T-cell (primary cell): ENCODE measurements around the gene CNTN5. TPM values are rescaled to one million over a fixed set of nuclear protein-coding genes. Genes with fewer than 3 reads are reported as not detected.

Source experiments
- ATAC-seq, 4 experiments: fragments of 200-7000 bp in 3 of 4; fragments of 150-1000 bp in 1 of 4; cut with Tn5 transposase; replicated peaks in 1 of 4; 1 replicate in 3 of 4; 2 replicates in 1 of 4; pipeline ENCODE4 v1.10.0; 2021; ENCODE audit warnings: moderate library complexity in 3 of 4, mild to moderate bottlenecking in 2 of 4, moderate number of reproducible peaks in 1 of 4
- CTCF ChIA-PET, 2 donors: fragments of 300-600 bp; sonication (Branson Sonifier 250); formaldehyde crosslinking; loops; one replicate each; lab custom pipeline; 2022; ENCODE audit warnings: antibody characterized with exemption in 2 of 2; lab: Charles Lee
- POLR2A ChIA-PET, 2 donors: fragments of 300-600 bp; sonication (Branson Sonifier 250); formaldehyde crosslinking; loops; one replicate each; lab custom pipeline; 2022; ENCODE audit warnings: antibody characterized with exemption in 2 of 2; lab: Charles Lee
- DNase-seq, 35 experiments: peaks; one replicate each; pipeline versions ENCODE4 v3.0.0 to v3.0.0-alpha.2; 2013 to 2023
- H3K27ac ChIP-seq: one replicate; pipeline ENCODE4 v1.5.1; 2013; ENCODE audit warnings: low read length
- H3K27me3 ChIP-seq, 2 experiments: replicated peaks in 1 of 2; 1 replicate in 1 of 2; 2 replicates in 1 of 2; pipeline versions ENCODE4 v1.6.1 to v1.7.0; 2013; ENCODE audit warnings: low read length in 1 of 2, mixed read lengths in 1 of 2; ENCODE audit not compliant: control insufficient read depth in 2 of 2, insufficient read depth in 2 of 2; ENCODE audit errors: extremely low read depth in 1 of 2
- H3K36me3 ChIP-seq, 2 donors: 1 replicate in 1 of 2; 2 replicates in 1 of 2; pipeline versions ENCODE4 v1.6.1 to v1.7.0; 2013; ENCODE audit warnings: low read length in 1 of 2; ENCODE audit not compliant: control insufficient read depth in 2 of 2, insufficient read depth in 1 of 2; ENCODE audit errors: extremely low read depth in 1 of 2
- H3K4me1 ChIP-seq, 2 experiments: 1 replicate in 1 of 2; 2 replicates in 1 of 2; pipeline versions ENCODE4 v1.6.1 to v1.7.0; 2013; ENCODE audit warnings: low read length in 2 of 2, mixed read lengths in 1 of 2; ENCODE audit not compliant: insufficient read depth in 2 of 2, control insufficient read depth in 1 of 2; ENCODE audit errors: extremely low read depth in 1 of 2
- H3K4me3 ChIP-seq, 2 donors: 1 replicate in 1 of 2; 2 replicates in 1 of 2; pipeline versions ENCODE4 v1.5.1 to v1.7.0; 2013; ENCODE audit warnings: mild to moderate bottlenecking in 2 of 2, low read length in 1 of 2, moderate library complexity in 1 of 2; ENCODE audit not compliant: control insufficient read depth in 1 of 2; ENCODE audit errors: extremely low read depth in 1 of 2
- H3K9me3 ChIP-seq: 2 replicates; pipeline ENCODE4 v1.7.0; 2013
- H3K27ac Mint-ChIP-seq, 2 donors: one replicate each; pipeline ENCODE4 v1.8.0; 2020 to 2021; ENCODE audit warnings: mild to moderate bottlenecking in 2 of 2, mixed read lengths in 2 of 2
- H3K27me3 Mint-ChIP-seq, 2 donors: one replicate each; pipeline ENCODE4 v1.8.0; 2021 to 2022; ENCODE audit warnings: mixed read lengths in 2 of 2
- H3K36me3 Mint-ChIP-seq: one replicate; pipeline ENCODE4 v1.8.0; 2021; ENCODE audit warnings: mixed read lengths
- H3K4me1 Mint-ChIP-seq, 3 donors: one replicate each; pipeline ENCODE4 v1.8.0; 2020 to 2022; ENCODE audit warnings: mixed read lengths in 3 of 3, mild to moderate bottlenecking in 1 of 3
- H3K4me3 Mint-ChIP-seq, 3 donors: one replicate each; pipeline ENCODE4 v1.8.0; 2020 to 2022; ENCODE audit warnings: mild to moderate bottlenecking in 3 of 3, mixed read lengths in 3 of 3, moderate library complexity in 3 of 3
- H3K9me3 Mint-ChIP-seq, 3 donors: one replicate each; pipeline ENCODE4 v1.8.0; 2020 to 2022; ENCODE audit warnings: mixed read lengths in 3 of 3
- WGBS: methylation state at CpG from one replicate; pipeline ENCODE4 v1.1.5; 2013; ENCODE audit warnings: missing lambda C conversion rate; ENCODE audit not compliant: insufficient coverage; 5-methylcytosine and 5-hydroxymethylcytosine counted together
- total RNA-seq, 35 experiments: library from RNA in 6 of 35; stranded (reverse) in 6 of 35; fragments of 120-200 nt in 1 of 35; gene quantifications; one replicate each; pipeline versions ENCODE4 v1.2.1 to v1.2.4 and lab custom pipeline; 2013 to 2026

The CNTN5 gene
- total RNA-seq, 5 donors from 2014 or later (not counting 1 experiment from before 2014, with no cell fraction given), result not detected

GRCh38 chr11:100177651-100178050 is 1156.9 kb downstream of the CNTN5 start:
- Mint-ChIP-seq H3K27ac (no peak overlapping the region), H3K27me3 (no peaks in the 10 kb centered on the region), H3K4me3 (no peak overlapping the region), H3K9me3 (peaks cover 26 to 45% (median 33%) of the 10 kb centered on the region in 3 donors), H3K4me1 (no peaks in the 10 kb centered on the region), H3K36me3 (no peaks in the 10 kb centered on the region)
- no peaks in the 10 kb centered on the region for H3K27me3 ChIP-seq
- ATAC-seq (no peak), DNase-seq (no peak)
- no peaks in the 10 kb centered on the region for H3K4me1 ChIP-seq
- CTCF ChIA-PET, result no interaction called here
- H3K9me3 ChIP-seq, result no peaks in the 10 kb centered on the region
- no peak overlapping the region for H3K27ac ChIP-seq
- H3K36me3 ChIP-seq, result no peaks in the 10 kb centered on the region
- POLR2A ChIA-PET, result no interaction called here
- no CpG with 5 or more reads among the region's 5 CpGs for WGBS
- no peak overlapping the region for H3K4me3 ChIP-seq

GRCh38 chr11:100182350-100182749 is 1161.6 kb downstream of the CNTN5 start:
- no peak for DNase-seq
- Histone ChIP-seq H3K27ac (no peak overlapping the region), H3K9me3 (no peaks in the 10 kb centered on the region), H3K4me3 (no peak overlapping the region), H3K27me3 (no peaks in the 10 kb centered on the region), H3K4me1 (no peaks in the 10 kb centered on the region), H3K36me3 (no peaks in the 10 kb centered on the region)
- Mint-ChIP-seq H3K27me3 (no peaks in the 10 kb centered on the region), H3K9me3 (peaks cover 14 to 36% (median 33%) of the 10 kb centered on the region in 3 donors), H3K4me3 (no peak overlapping the region), H3K36me3 (no peaks in the 10 kb centered on the region), H3K4me1 (no peaks in the 10 kb centered on the region), H3K27ac (no peak overlapping the region)
- POLR2A ChIA-PET, result no interaction called here
- CTCF ChIA-PET, result no interaction called here
- ATAC-seq, result no peak

GRCh38 chr11:100182927-100183326 is 1162.2 kb downstream of the CNTN5 start:
- H3K27ac ChIP-seq, result no peak overlapping the region

GRCh38 chr11:100185588-100185987 is 1164.8 kb downstream of the CNTN5 start:
- no peak overlapping the region for H3K4me3 Mint-ChIP-seq
- ATAC-seq, result no peak
- Histone ChIP-seq H3K27me3 (no peaks in the 10 kb centered on the region), H3K4me1 (no peaks in the 10 kb centered on the region), H3K4me3 (no peak overlapping the region), H3K36me3 (no peaks in the 10 kb centered on the region), H3K9me3 (no peaks in the 10 kb centered on the region), H3K27ac (no peak overlapping the region)
- no peaks in the 10 kb centered on the region for H3K27me3 Mint-ChIP-seq
- H3K9me3 Mint-ChIP-seq, result peaks cover 13 to 22% (median 15%) of the 10 kb centered on the region in 3 donors
- DNase-seq, result no peak
- no peak overlapping the region for H3K27ac Mint-ChIP-seq
- no peaks in the 10 kb centered on the region for H3K36me3 Mint-ChIP-seq
- no peaks in the 10 kb centered on the region for H3K4me1 Mint-ChIP-seq
- CTCF ChIA-PET, result no interaction called here
- 100% methylated on average over 1 of the region's 5 CpGs for WGBS
- POLR2A ChIA-PET, result no interaction called here

More at GRCh38 chr11:100182927-100183326, 1162.2 kb downstream of the CNTN5 start:
- Mint-ChIP-seq H3K36me3 (no peaks in the 10 kb centered on the region), H3K9me3 (peaks cover 14 to 38% (median 31%) of the 10 kb centered on the region in 3 donors), H3K4me3 (no peak overlapping the region), H3K4me1 (no peaks in the 10 kb centered on the region), H3K27me3 (no peaks in the 10 kb centered on the region), H3K27ac (no peak overlapping the region)
- ChIA-PET POLR2A (no interaction called here), CTCF (no interaction called here)
- H3K4me3 ChIP-seq, result no peak overlapping the region
- no peaks in the 10 kb centered on the region for H3K9me3 ChIP-seq
- no peaks in the 10 kb centered on the region for H3K27me3 ChIP-seq
- ATAC-seq (no peak), DNase-seq (no peak)
- WGBS, result no CpG with 5 or more reads among the region's 2 CpGs
- H3K4me1 ChIP-seq, result no peaks in the 10 kb centered on the region
- H3K36me3 ChIP-seq, result no peaks in the 10 kb centered on the region

GRCh38 chr11:100188137-100188783 is 1167.5 kb downstream of the CNTN5 start:
- H3K4me3 ChIP-seq, result no peak overlapping the region
- H3K27me3 ChIP-seq, result no peaks in the 10 kb centered on the region
- no peak overlapping the region for H3K27ac Mint-ChIP-seq
- POLR2A ChIA-PET, result no interaction called here
- no peak overlapping the region for H3K4me3 Mint-ChIP-seq
- H3K9me3 Mint-ChIP-seq, result peaks cover 13 to 24% (median 13%) of the 10 kb centered on the region in 3 donors
- CTCF ChIA-PET, result no interaction called here
- H3K27ac ChIP-seq, result no peak overlapping the region
- no peaks in the 10 kb centered on the region for H3K9me3 ChIP-seq
- H3K27me3 Mint-ChIP-seq, result no peaks in the 10 kb centered on the region
- H3K36me3 Mint-ChIP-seq, result no peaks in the 10 kb centered on the region
- no peaks in the 10 kb centered on the region for H3K4me1 ChIP-seq
- WGBS, result 50% methylated on average over 3 of the region's 6 CpGs
- H3K4me1 Mint-ChIP-seq, result no peaks in the 10 kb centered on the region
- H3K36me3 ChIP-seq, result no peaks in the 10 kb centered on the region
- DNase-seq, result no peak
- no peak for ATAC-seq

GRCh38 chr11:100190395-100190794 is 1169.6 kb downstream of the CNTN5 start:
- no peak overlapping the region for H3K27ac Mint-ChIP-seq
- Histone ChIP-seq H3K4me1 (no peaks in the 10 kb centered on the region), H3K27me3 (no peaks in the 10 kb centered on the region), H3K9me3 (no peaks in the 10 kb centered on the region), H3K27ac (no peak overlapping the region), H3K36me3 (no peaks in the 10 kb centered on the region), H3K4me3 (no peak overlapping the region)
- no peaks in the 10 kb centered on the region for H3K36me3 Mint-ChIP-seq
- DNase-seq (no peak), ATAC-seq (no peak)
- ChIA-PET POLR2A (interaction anchor here in 1 of 2 donors (0.6 kb wide), 1 partner anchor 784 kb away, joined by 3 read pairs; no protein-coding TSS in a partner anchor), CTCF (no interaction called here)
- no peaks in the 10 kb centered on the region for H3K4me1 Mint-ChIP-seq
- peaks cover 8 to 22% (median 12%) of the 10 kb centered on the region in 3 donors for H3K9me3 Mint-ChIP-seq
- H3K4me3 Mint-ChIP-seq, result no peak overlapping the region
- WGBS, result no CpG with 5 or more reads among the region's 3 CpGs
- H3K27me3 Mint-ChIP-seq, result no peaks in the 10 kb centered on the region
